ENCODE results near the gene LSAMP.

The LSAMP gene

DNA sequence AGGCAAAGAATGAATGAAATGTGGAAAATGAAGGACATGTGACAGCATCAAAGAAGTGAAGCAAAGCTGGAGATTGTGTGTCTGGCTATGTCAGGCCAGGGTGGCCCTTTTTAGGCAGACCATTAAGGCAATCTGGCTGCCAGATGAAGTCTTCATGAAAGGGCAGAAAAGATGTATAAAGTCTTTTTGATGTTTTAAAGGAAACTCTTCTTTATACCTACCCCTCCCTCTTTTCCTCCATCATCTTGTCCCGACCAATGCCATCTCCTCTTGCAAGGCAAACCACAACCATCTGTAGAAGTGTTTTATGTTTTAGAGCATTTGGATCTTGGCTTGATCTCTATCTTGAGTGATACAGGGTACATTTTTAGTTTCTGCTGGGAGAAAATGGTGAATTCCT lies 259.2 kb downstream of the LSAMP start:
- no peaks in the 10 kb centered on the region for H3K27me3 ChIP-seq (ENCODE audit: insufficient read depth, low read length, poor library complexity)
- ATAC-seq (ENCODE audit: insufficient read depth, low read depth) = no peak
- no peak overlapping the region for H3K4me3 ChIP-seq (ENCODE audit: low read depth in 1 of 2, low read length in 2 of 2)
- no peak for DNase-seq
- H3K4me1 ChIP-seq (ENCODE audit: insufficient read depth, low read length) = no peaks in the 10 kb centered on the region
- H3K79me2 ChIP-seq (ENCODE audit: insufficient read depth, low read length) = no peaks in the 10 kb centered on the region
- H2AFZ ChIP-seq (ENCODE audit: low read depth, low read length) = no peak overlapping the region
- no peaks in the 10 kb centered on the region for H4K20me1 ChIP-seq (ENCODE audit: insufficient read depth, low read length)
- no peak overlapping the region for H3K4me2 ChIP-seq (ENCODE audit: insufficient read depth, low read length)
- no peak overlapping the region for H3K9ac ChIP-seq (ENCODE audit: low read depth, low read length)
- no peaks in the 10 kb centered on the region for H3K36me3 ChIP-seq (ENCODE audit: insufficient read depth, low read length)
- no peak overlapping the region for H3K27ac ChIP-seq (ENCODE audit: low read length)
- no peaks in the 10 kb centered on the region for H3K9me3 ChIP-seq (ENCODE audit: insufficient read depth, low read length, severe bottlenecking)
- no peak for TF ChIP-seq EZH2 (IDR thresholded peaks at IDR 0.05; ENCODE audit: borderline replicate concordance, low read depth, low read length, severe bottlenecking)
- no peak for TF ChIP-seq CTCF (IDR thresholded peaks at IDR 0.05; ENCODE audit: borderline replicate concordance, extremely low read depth, low read length, poor library complexity, severe bottlenecking)

DNA sequence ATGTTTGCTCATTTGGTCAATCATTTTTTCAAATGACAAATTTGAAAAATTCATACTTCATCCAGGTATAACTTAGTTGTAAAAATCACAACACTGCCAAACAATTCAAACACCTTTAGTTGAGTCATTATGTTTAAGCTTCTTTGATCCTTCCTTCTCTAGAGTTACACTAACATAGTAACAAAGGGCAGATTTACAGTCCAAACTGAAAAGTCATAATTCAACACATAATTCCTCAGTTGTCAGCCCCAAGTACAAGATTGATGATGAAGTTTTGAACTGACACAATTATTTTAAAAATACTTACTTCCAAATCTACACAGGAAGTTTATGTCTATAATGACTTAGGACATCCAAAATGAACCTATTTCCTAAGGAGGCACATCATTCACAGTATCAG lies 264.1 kb downstream of the LSAMP start:
- no peak for ATAC-seq (ENCODE audit: insufficient read depth, low read depth)
- H3K79me2 ChIP-seq (ENCODE audit: insufficient read depth, low read length) = no peaks in the 10 kb centered on the region
- H3K9ac ChIP-seq (ENCODE audit: low read depth, low read length) = no peak overlapping the region
- TF ChIP-seq CTCF (IDR thresholded peaks at IDR 0.05; ENCODE audit: borderline replicate concordance, extremely low read depth, low read length, poor library complexity, severe bottlenecking) = no peak
- TF ChIP-seq EZH2 (IDR thresholded peaks at IDR 0.05; ENCODE audit: borderline replicate concordance, low read depth, low read length, severe bottlenecking) = no peak
- H2AFZ ChIP-seq (ENCODE audit: low read depth, low read length) = no peak overlapping the region
- no peaks in the 10 kb centered on the region for H3K9me3 ChIP-seq (ENCODE audit: insufficient read depth, low read length, severe bottlenecking)
- no peak overlapping the region for H3K27ac ChIP-seq (ENCODE audit: low read length)
- H3K36me3 ChIP-seq (ENCODE audit: insufficient read depth, low read length) = no peaks in the 10 kb centered on the region
- no peaks in the 10 kb centered on the region for H3K27me3 ChIP-seq (ENCODE audit: insufficient read depth, low read length, poor library complexity)
- no peaks in the 10 kb centered on the region for H3K4me1 ChIP-seq (ENCODE audit: insufficient read depth, low read length)
- H3K4me3 ChIP-seq (ENCODE audit: low read depth in 1 of 2, low read length in 2 of 2) = no peak overlapping the region
- no peak overlapping the region for H3K4me2 ChIP-seq (ENCODE audit: insufficient read depth, low read length)
- DNase-seq = no peak
- no peaks in the 10 kb centered on the region for H4K20me1 ChIP-seq (ENCODE audit: insufficient read depth, low read length)

DNA sequence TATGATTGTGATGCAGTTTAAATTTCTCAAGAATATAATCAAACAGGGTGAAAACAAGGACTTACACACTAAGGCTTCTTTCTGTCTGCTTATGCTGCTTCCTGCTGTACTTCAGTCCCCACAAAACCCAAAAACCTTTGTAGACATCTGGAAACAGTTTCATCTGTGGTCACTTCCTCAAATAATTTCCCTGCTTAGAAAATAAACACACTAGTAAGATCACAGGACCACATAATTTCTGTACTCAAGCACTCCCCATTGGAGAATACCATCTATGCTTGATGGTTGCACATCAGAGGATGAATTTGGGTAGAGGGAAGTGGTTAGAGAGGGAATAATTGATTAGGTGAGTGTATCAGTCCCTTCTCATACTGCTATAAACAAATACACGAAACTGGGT lies 266.2 kb downstream of the LSAMP start:
- H3K4me3 ChIP-seq (ENCODE audit: low read depth in 1 of 2, low read length in 2 of 2) = no peak overlapping the region
- no peak for DNase-seq
- H3K4me1 ChIP-seq (ENCODE audit: insufficient read depth, low read length) = no peaks in the 10 kb centered on the region
- H3K27me3 ChIP-seq (ENCODE audit: insufficient read depth, low read length, poor library complexity) = no peaks in the 10 kb centered on the region
- no peak overlapping the region for H2AFZ ChIP-seq (ENCODE audit: low read depth, low read length)
- no peak for ATAC-seq (ENCODE audit: insufficient read depth, low read depth)
- H4K20me1 ChIP-seq (ENCODE audit: insufficient read depth, low read length) = no peaks in the 10 kb centered on the region
- H3K9ac ChIP-seq (ENCODE audit: low read depth, low read length) = no peak overlapping the region
- no peaks in the 10 kb centered on the region for H3K9me3 ChIP-seq (ENCODE audit: insufficient read depth, low read length, severe bottlenecking)
- TF ChIP-seq CTCF (IDR thresholded peaks at IDR 0.05; ENCODE audit: borderline replicate concordance, extremely low read depth, low read length, poor library complexity, severe bottlenecking) (no peak), EZH2 (IDR thresholded peaks at IDR 0.05; ENCODE audit: borderline replicate concordance, low read depth, low read length, severe bottlenecking) (no peak)
- H3K27ac ChIP-seq (ENCODE audit: low read length) = no peak overlapping the region
- no peaks in the 10 kb centered on the region for H3K36me3 ChIP-seq (ENCODE audit: insufficient read depth, low read length)
- H3K4me2 ChIP-seq (ENCODE audit: insufficient read depth, low read length) = no peak overlapping the region
- no peaks in the 10 kb centered on the region for H3K79me2 ChIP-seq (ENCODE audit: insufficient read depth, low read length)

DNA sequence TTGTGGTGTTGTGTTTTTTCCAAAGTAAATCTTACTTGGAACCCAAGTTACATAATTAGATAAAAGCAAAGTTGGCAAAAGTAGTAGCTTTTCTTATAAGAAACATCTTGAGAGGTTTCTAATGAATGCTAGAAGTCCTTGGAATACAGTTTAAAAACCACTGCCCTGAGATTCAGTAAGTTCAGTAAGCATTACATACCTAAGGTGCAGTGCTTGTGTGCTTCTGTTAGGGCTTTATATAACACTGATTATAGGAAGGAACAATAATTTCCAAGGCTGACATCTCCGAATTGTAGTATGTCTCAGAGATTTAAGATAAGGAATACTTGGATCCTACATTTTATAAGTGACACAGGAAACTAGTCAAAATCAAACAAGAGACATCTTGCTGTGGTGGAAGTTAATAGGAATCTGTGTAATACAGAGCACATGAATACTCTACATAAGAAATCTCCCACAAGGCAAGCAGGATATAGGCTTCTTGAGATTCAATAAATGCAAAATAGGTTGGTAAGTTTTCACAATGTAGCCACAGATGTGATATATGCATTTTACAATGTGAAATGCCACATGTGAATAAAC lies 268.2 kb downstream of the LSAMP start:
- Histone ChIP-seq H3K9ac (ENCODE audit: low read depth, low read length) (no peak overlapping the region), H3K79me2 (ENCODE audit: insufficient read depth, low read length) (no peaks in the 10 kb centered on the region), H2AFZ (ENCODE audit: low read depth, low read length) (no peak overlapping the region), H3K36me3 (ENCODE audit: insufficient read depth, low read length) (no peaks in the 10 kb centered on the region), H3K4me2 (ENCODE audit: insufficient read depth, low read length) (no peak overlapping the region), H4K20me1 (ENCODE audit: insufficient read depth, low read length) (no peaks in the 10 kb centered on the region), H3K27ac (ENCODE audit: low read length) (no peak overlapping the region), H3K9me3 (ENCODE audit: insufficient read depth, low read length, severe bottlenecking) (no peaks in the 10 kb centered on the region), H3K27me3 (ENCODE audit: insufficient read depth, low read length, poor library complexity) (no peaks in the 10 kb centered on the region), H3K4me1 (ENCODE audit: insufficient read depth, low read length) (no peaks in the 10 kb centered on the region), H3K4me3 (ENCODE audit: low read depth in 1 of 2, low read length in 2 of 2) (no peak overlapping the region)
- DNase-seq (no peak), ATAC-seq (ENCODE audit: insufficient read depth, low read depth) (no peak)
- no peak for TF ChIP-seq EZH2 (IDR thresholded peaks at IDR 0.05; ENCODE audit: borderline replicate concordance, low read depth, low read length, severe bottlenecking)
- no peak for TF ChIP-seq CTCF (IDR thresholded peaks at IDR 0.05; ENCODE audit: borderline replicate concordance, extremely low read depth, low read length, poor library complexity, severe bottlenecking)

Data from DND-41 (cell line).